SK-N-SH treated with all-trans-retinoic acid at 6 μM for 48 hours (cell line): ENCODE results near the gene PYY.

Source experiments
- PPARA ChIP-seq: fragments of 250-450 bp; sonication (Bioruptor Pico); IDR thresholded peaks from 2 replicates; pipeline ENCODE4 v1.5.0; 2020; ENCODE audit warnings: mild to moderate bottlenecking, borderline replicate concordance
- ZC3H10 ChIP-seq: fragments of 250-450 bp; sonication (Bioruptor Pico); IDR thresholded peaks from 2 replicates; pipeline ENCODE4 v1.5.1; 2021; ENCODE audit warnings: mild to moderate bottlenecking, moderate library complexity

- no peak for TF ChIP-seq ZC3H10 (CRISPR knock-in tag)
- TF ChIP-seq PPARA: no peak
These were observed 28.4 kb upstream of the PYY start for GRCh38 chr17:43982171-43982570.
